ENCODE results near the gene KRTAP10-12. TPM values are rescaled to one million over a fixed set of nuclear protein-coding genes. Genes with fewer than 3 reads are reported as not detected.

KRTAP10-12 gene
- total and polyA plus RNA-seq, 11 donors, result not detected

DNA sequence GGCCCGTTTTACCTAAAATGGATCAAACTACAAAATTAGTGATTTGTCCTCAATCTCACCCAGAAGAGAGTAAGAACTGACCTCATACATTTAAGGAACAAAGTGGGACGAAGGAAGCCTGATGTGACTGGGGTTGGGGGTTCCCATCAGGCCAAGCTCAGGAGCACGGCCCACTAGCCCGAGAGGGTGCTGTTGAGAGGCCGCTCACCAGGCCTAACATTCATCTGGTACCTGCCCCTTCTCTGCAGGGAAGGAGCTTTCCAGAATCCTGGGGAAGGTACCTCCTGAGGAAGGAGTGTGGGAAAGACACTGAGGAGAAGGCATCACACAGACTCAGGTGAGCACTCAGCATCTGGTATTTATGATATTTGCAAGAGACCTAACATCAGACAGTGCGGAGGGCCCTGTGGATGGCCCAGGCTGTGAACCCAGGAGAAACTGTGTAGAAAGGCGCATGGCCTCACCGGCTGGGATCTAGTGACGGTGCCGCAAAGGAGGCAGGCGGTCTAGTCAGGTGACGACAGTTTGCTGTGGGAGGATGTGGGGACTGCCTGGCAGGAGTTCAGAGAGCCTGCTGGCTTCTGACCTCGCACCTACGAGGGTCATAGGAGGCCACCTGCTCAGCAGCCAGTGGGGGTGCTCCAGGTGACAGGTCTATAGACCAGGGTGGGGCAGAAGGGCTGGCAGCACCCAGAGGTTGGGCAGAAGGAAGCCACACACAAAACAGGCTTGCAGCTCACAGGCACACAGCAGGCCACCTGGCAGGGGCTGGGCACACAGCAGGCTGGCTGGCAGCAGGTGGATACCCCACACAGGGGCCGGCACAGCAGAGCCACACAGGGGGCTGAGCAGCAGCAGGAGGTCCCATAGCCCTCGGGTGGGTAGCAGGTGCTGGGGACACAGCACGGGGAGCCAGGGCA is 43.1 kb upstream of the KRTAP10-12 start:
- TF ChIP-seq CTCF (IDR thresholded peaks at IDR 0.05) (no peak), POLR2A (IDR thresholded peaks at IDR 0.05) (no peak)
- H3K27ac ChIP-seq, result peak overlapping the region in 1 of 12 donors; percentile 49
- no peaks in the 10 kb centered on the region for H3K4me1 ChIP-seq
- H3K9me3 ChIP-seq, result peaks cover 0 to 17% (median 4%) of the 10 kb centered on the region in 12 donors
- DNase-seq, result peak in 1 of 5 donors; percentile 55
- H3K36me3 ChIP-seq, result no peaks in the 10 kb centered on the region
- H3K4me3 ChIP-seq, result no peak overlapping the region
- 73 to 76% (median 75%) methylated on average over 16 to 17 of the region's 17 CpGs for WGBS, 4 donors
- ATAC-seq, result no peak
- H3K27me3 ChIP-seq, result peaks cover 0 to 8% (median 0%) of the 10 kb centered on the region in 9 donors
- intact Hi-C loops (cut with DNase I), result no loop called here

GRCh38 chr21:44654576-44655175 is 42.3 kb upstream of the KRTAP10-12 start, which contains the start of gene KRTAP12-4:
Gene KRTAP12-4, minus strand, starts transcription at chr21:44654659. Its CDS starts 45 bp downstream, at chr21:44654614.
- H3K27me3 ChIP-seq, result peaks cover 0 to 8% (median 0%) of the 10 kb centered on the region in 9 donors
- no peaks in the 10 kb centered on the region for H3K36me3 ChIP-seq
- TF ChIP-seq POLR2A (IDR thresholded peaks at IDR 0.05) (no peak), CTCF (IDR thresholded peaks at IDR 0.05) (no peak)
- H3K4me1 ChIP-seq, result peaks cover 0 to 4% (median 0%) of the 10 kb centered on the region in 12 donors
- H3K27ac ChIP-seq, result peak within 1 kb of the TSS in 1 of 12 donors; percentile 49
- 69 to 76% (median 72%) methylated on average over 9 of the region's 9 CpGs for WGBS, 4 donors
- no peak within 1 kb of the TSS for H3K4me3 ChIP-seq
- ATAC-seq, result no peak
- intact Hi-C loops (cut with DNase I), result no loop called here
- H3K9me3 ChIP-seq, result peaks cover 0 to 17% (median 4%) of the 10 kb centered on the region in 12 donors
- DNase-seq, result no peak

DNA sequence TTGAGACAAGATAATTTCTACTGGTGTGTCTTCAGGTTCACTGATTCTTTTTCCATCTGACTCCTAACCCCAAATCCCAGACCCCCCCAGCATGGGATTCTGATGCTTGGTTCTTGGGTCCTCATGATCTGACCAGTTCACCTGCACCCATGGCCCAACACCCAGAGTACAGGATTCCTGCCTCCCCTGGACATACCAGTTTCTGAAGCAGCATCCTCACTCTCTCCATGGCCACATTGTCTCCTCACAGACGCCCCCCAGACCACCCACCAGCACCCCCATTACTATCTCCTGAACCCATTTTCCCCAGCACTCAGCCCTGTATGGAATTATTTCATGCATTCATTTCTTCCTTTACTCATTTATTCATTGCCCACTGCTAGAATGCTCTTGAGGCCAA is 40.1 kb upstream of the KRTAP10-12 start:
- TF ChIP-seq POLR2A (IDR thresholded peaks at IDR 0.05) (no peak), CTCF (IDR thresholded peaks at IDR 0.05) (no peak)
- Histone ChIP-seq H3K36me3 (no peaks in the 10 kb centered on the region), H3K9me3 (peaks cover 0 to 17% (median 4%) of the 10 kb centered on the region in 12 donors), H3K27me3 (peaks cover 0 to 8% (median 0%) of the 10 kb centered on the region in 9 donors), H3K4me3 (no peak overlapping the region), H3K4me1 (peaks cover 0 to 4% (median 0%) of the 10 kb centered on the region in 12 donors), H3K27ac (peak overlapping the region in 1 of 12 donors; percentile 74)
- intact Hi-C loops (cut with DNase I), result no loop called here
- DNase-seq (no peak), ATAC-seq (no peak)
- 44 to 71% (median 64%) methylated on average over 1 of the region's 1 CpG for WGBS, 4 donors

Measured in heart left ventricle (tissue), 16 donors.